Measurements from ENCODE around the gene TLE1.

Gene TLE1

GRCh38 chr9:81566074-81566698 is 123.2 kb downstream of the TLE1 start:
- no peak for DNase-seq

DNA sequence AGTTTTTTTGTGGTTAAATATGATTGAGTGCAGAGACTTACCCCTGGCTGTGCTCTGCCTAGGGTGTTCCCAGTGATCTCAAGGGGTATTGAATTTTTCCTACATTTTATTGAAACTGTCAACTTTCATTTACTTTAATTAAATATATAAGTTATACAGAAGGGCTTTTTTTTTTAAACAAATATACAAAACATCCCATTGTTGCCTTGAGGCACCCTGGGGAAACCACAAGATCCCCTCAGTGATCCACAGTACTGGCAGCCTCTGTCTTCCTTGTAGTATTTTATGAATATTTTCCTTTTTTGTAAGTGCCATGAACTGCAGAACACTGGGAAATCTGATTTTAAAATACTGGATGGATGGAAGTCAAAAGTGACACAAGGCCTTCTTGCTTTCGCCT is 123.7 kb downstream of the TLE1 start:
- DNase-seq: no peak

DNA sequence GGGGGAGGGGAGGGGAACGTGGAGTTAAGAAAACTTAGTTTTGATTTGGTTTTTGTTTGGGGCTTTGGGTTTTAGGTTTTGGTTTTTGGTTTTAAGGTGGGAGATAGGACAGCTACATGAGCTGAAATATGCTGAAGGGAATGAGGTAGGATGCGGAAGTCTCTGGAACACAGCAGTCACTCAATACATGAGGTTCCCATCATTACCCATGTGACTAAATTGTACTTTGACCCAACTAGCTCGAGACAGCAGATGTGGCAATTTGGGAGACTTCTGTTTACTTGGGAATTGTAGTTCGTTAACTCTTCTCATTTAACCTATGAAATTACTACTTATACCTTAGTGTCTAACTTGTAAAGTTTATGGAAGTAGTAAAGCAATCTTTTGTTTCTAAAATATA is 124.2 kb downstream of the TLE1 start:
- no peak for DNase-seq

GRCh38 chr9:81564632-81565031 is 124.7 kb downstream of the TLE1 start:
- no peak for DNase-seq

DNA sequence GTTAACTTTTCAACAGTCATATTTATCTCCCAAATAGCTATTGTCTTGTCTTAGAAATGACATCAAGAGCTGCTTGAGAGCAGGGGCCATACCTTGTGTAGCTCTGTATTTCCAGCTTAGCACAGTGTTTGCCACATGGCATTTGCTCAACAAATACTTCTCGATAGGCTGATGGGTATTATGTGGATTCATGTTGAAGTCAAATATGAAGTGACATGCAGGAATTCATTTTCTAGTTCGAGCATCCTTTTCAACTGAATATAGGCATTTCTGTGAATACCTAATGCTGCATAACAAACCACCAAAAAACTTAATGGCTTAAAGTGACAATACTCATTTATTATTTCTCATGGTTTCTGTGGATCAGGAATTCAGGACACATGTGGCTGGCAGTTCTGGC is 125.6 kb downstream of the TLE1 start:
- DNase-seq: no peak

DNA sequence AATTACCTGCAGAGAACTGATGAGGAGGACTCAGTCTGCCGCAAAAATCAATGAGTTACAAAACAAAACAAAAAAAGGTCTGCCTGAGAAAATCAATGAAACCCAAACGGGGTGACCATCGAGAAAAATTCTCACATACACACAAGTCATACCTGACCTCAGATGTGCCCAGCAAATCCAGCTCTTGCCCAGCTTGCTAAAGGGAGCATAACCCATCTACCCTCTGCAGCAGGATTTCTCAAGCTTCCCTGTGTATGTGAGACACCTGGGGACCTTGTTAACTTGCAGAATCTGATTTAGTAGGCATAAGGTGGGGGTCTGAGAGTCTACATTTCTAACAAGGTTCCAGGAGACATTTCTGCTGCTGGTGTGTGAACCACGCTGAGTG is 126.3 kb downstream of the TLE1 start:
- DNase-seq: no peak

DNA sequence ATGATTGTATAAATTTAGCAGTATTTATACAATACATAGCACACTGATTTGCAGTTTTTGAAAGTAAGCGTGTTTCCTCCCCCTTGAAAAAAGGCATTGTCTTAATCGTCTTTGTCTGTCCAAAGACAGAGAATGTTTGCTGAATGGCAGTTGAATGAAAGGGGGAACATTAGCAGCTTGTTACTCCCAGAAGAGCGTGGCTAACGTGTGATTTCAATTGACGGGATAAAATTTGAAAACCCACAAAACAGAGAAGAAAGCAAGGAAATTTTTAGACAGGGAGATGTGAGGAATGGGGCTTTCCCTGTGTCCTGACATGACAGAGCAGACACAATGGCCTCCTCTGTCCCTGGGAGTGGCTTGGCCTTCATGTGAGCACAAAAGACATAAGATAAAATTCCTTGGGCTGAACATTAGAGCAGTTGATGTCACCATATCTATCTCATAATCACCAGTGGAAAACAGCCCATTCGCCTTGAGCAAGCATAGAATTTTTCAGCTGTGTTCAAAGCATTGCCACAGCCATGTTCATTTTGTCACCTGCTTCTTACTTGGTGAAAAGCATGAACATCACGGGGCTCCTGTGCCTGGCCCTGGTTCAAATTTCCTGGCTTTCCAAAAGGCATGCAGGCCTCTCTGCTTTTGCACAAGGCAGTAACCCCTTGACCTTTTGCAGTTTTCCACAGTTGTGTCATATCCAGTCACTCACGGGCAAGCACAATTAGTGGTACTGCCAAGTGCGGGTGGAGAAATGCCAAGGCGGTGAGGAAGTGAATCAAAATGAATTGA is 126.9 kb downstream of the TLE1 start:
- no peak for DNase-seq

- DNase-seq: no peak
These were observed 128.3 kb downstream of the TLE1 start for GRCh38 chr9:81560851-81561732.

DNA sequence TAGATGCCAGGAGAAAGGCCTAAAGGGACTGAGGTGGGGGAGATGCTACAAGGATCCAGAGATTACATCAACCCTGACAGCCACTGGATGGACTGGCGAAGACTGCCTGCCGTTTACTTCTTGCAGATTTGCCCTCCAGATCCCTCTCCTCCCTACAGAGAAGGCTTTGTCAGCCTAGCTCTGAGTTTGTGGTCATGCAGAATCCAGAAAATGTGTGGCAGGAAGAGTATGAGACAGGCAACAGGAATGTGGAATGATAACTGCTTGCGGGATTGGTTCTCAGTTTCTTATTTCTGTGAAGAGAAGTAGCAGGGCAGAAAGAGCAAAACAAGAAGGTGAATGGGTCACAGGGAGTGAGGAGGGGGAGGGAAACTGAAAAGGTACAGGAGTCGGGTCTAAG is 129.6 kb downstream of the TLE1 start:
- DNase-seq: no peak

DNA sequence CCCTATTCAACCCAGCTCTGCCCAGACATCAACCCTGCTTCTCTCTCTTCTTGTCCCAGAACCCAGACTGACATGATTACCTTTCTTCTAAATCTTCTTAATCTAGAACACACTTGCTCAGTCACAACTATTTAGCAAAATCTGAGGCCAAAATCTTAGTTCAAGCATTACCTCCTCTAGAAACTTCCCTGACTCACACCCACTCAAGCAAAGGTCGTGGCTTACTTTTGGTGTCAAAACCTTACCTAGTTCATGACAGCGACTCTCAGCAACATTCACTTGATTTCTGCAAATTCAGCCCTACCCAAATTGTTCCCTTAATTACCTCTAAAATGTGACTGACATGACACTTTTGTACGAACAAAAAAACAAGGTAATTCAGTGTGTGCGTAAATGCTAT is 130.2 kb downstream of the TLE1 start:
- DNase-seq: no peak

- DNase-seq: no peak
These were observed 131.1 kb downstream of the TLE1 start for GRCh38 chr9:81558091-81558830.

DNA sequence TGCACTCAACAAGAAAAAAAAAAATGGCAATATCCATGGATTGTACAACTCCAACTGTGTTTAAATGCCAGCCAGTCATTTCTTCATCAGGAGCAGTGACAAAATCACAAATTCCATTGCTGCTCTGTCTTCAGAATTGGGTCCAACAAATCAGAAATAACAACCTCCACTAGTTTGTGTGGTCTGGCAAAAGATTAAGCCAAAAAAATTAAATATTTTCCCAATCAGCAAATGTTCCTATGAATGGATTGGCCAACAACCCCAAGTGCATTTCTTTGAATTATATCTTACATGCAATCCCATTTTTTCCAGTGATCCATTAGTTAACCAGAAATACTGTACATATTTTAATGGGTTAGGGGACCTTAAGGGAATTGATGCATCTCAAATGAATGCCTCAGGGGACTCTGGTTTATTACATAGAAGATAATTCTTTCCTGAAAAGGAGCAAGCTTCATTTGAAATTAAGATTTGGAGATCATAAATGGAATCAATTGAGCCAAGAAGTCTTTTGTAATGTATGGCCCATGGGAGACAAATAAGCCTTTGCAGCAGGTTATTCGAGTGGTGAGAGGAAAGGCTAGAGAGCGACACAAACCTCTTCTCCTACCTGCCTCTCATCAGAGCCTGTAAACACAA is 131.8 kb downstream of the TLE1 start:
- DNase-seq: no peak

GRCh38 chr9:81556923-81557322 is 132.4 kb downstream of the TLE1 start:
- no peak for DNase-seq

- no peak for DNase-seq
These were observed 136.8 kb downstream of the TLE1 start for GRCh38 chr9:81552581-81552991.

- DNase-seq: no peak
These were observed 139.2 kb downstream of the TLE1 start for GRCh38 chr9:81550207-81550583.

DNA sequence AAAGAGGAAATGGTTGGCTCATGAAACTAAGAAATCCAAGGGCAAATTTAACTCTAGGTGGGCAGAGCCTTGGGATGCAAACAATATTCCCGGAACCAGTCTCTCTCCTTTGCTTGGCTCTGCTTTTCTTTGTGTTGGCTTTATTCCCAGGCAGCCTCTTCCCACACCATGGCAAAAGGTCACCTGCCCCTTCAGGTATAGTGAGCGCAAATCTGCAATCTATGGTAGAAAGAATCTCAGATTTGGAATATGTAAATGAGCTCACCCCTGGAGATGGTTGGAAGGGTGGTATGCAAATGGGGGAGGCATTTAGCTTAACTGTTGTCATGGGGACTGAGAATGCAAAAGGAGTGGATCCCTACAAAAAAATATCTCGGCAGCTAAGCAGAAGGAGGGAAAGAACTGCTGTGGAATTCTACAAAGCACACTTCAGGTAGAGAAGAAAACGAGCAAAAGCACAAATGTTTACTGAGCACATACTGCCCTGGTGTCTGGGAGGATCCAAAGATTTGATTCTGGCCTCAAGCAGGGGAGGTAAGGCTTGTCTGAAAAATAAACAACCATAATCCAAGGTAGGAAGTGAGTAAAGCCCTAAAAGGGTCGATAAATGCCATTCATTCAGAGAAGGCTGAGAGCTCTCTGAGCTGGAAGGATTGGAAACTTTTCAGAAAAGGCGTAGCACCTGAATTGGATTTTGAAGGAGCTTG is 139.7 kb downstream of the TLE1 start:
- DNase-seq: no peak

GRCh38 chr9:81548911-81549310 is 140.4 kb downstream of the TLE1 start:
- DNase-seq: no peak

DNA sequence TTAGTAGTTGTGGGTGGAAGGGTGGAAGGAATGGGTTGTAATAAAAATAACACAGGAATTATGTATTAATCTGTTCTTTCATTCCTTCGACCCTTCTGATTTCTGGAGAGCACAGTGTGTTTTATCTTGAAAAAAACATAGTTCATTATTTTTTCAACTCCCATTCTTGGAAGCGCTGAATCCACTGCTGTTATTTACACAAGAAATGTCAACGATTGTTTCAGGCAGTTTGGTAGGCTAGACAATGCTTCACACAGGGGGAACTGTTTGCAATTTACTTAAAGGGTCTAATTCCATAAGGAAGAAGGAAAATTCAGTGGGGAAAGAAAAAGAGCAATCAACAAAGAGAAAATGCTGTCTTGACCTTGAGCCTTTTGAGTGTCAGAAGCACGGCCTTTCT is 142.9 kb downstream of the TLE1 start:
- DNase-seq: no peak

GRCh38 chr9:81543695-81544094 is 145.7 kb downstream of the TLE1 start:
- DNase-seq: no peak

DNA sequence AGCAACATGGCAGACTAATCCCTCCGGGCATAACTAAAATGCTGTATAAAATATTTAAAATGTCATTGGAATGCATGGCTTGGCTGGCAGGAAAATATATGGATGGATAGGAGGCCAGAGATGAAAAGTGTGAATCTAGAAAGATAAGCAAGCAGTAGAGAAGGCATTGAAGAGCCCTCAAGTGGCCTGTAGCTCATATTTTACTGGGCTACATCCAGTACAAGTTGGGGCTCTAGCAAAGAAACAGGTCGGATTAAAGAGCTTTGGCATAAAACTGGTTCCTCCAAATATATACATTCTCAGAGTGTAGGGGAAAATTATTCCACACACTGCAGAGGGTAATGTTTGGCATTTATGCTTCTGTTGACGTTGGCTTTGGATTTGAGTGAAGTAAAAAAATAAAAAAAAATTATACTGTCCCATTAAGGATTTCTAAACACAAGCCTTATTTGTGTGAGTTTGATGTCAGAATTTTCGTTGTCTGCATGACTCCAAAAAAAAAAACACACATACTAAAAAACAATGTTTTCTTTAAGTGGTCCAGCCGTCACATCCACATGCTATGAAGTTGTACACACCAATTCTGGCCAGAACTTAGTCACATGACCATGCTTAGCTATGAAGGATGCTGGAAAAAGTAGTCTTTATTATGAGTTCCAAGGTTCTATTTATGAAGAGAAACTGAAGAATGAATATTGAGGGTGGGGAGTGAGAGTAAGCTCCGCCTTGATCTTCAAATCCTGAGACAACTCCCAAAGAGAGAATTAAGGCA is 147.0 kb downstream of the TLE1 start:
- no peak for DNase-seq

GRCh38 chr9:81540142-81540710 is 149.1 kb downstream of the TLE1 start:
- no peak for DNase-seq
